HG02588 (cell line): ENCODE results near the gene APBA3.

Experiments used
- ATAC-seq: cut with Tn5 transposase; IDR thresholded peaks from one replicate; pipeline ENCODE4 v1.9.1; 2021; ENCODE audit warnings: mild to moderate bottlenecking, moderate library complexity; ENCODE audit not compliant: unreplicated experiment

APBA3 gene

GRCh38 chr19:3751236-3751635 is 10.3 kb downstream of the APBA3 start:
- no peak for ATAC-seq

- ATAC-seq = no peak
Observed at GRCh38 chr19:3750211-3750610, 11.3 kb downstream of the APBA3 start.

GRCh38 chr19:3748965-3749364 is 12.5 kb downstream of the APBA3 start:
- no peak for ATAC-seq

- ATAC-seq = no peak
Observed at GRCh38 chr19:3746371-3747056, 15.0 kb downstream of the APBA3 start.

- no peak for ATAC-seq
Observed at GRCh38 chr19:3745363-3746045, 16.0 kb downstream of the APBA3 start.

- ATAC-seq = no peak
Observed at GRCh38 chr19:3743486-3743885, 18.0 kb downstream of the APBA3 start.

- no peak for ATAC-seq
Observed at GRCh38 chr19:3740431-3740830, 21.1 kb downstream of the APBA3 start.

- ATAC-seq = no peak
Observed at GRCh38 chr19:3738477-3739220, 22.8 kb downstream of the APBA3 start.

- ATAC-seq = no peak
Observed at GRCh38 chr19:3737487-3738205, 23.8 kb downstream of the APBA3 start.

- ATAC-seq = no peak
Observed at GRCh38 chr19:3736106-3736724, 25.3 kb downstream of the APBA3 start.

GRCh38 chr19:3734310-3734600 is 27.2 kb downstream of the APBA3 start:
- ATAC-seq = no peak

- ATAC-seq = no peak
Observed at GRCh38 chr19:3733549-3734309, 27.8 kb downstream of the APBA3 start.

- no peak for ATAC-seq
Observed at GRCh38 chr19:3732108-3732507, 29.4 kb downstream of the APBA3 start.

GRCh38 chr19:3730457-3730958 is 31.0 kb downstream of the APBA3 start:
- ATAC-seq = no peak

- ATAC-seq = no peak
Observed at GRCh38 chr19:3725640-3726310, 35.7 kb downstream of the APBA3 start.

GRCh38 chr19:3725121-3725520 is 36.4 kb downstream of the APBA3 start:
- ATAC-seq = no peak

GRCh38 chr19:3723883-3724282 is 37.6 kb downstream of the APBA3 start:
- ATAC-seq = no peak

GRCh38 chr19:3723110-3723488 is 38.4 kb downstream of the APBA3 start:
- no peak for ATAC-seq

GRCh38 chr19:3722443-3723109 is 38.9 kb downstream of the APBA3 start:
- ATAC-seq = no peak
